ENCODE results near the gene PPFIA4. TPM values are rescaled to one million over a fixed set of nuclear protein-coding genes. Genes with fewer than 3 reads are reported as not detected.
A peak's percentile ranks its signal among the peaks of the same experiment; 100 is the strongest.

The PPFIA4 gene
- total RNA-seq, 1 donor from 2014 or later = 74.7 TPM

DNA sequence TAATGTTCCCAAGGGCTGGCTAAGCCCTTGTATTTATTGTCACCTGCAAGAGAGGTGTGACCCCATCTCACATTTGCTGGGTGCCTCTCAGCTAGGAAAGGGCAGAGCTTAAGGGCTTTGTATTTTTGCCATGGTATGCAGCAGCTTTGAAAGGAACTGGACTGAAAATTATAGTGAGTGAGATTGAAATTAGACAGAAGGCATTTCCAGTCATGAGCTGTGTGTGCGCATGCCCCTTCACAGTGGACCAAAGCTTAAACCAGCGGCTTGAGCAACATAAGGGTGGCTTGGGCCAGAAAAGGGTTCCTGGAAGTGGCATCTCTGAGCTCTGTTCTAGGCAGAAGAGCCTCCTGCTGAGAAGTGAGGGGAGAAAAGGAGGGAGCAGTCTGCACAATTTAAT lies 39.7 kb downstream of the PPFIA4 start:
- Mint-ChIP-seq H3K4me3 (ENCODE audit: unreplicated experiment) (no peak overlapping the region), H3K9me3 (ENCODE audit: unreplicated experiment) (peaks cover 8% of the 10 kb centered on the region), H3K27ac (ENCODE audit: unreplicated experiment) (no peak overlapping the region), H3K36me3 (ENCODE audit: unreplicated experiment) (peaks cover 21% of the 10 kb centered on the region), H3K4me1 (ENCODE audit: low read depth, unreplicated experiment) (peaks cover 17% of the 10 kb centered on the region), H3K27me3 (ENCODE audit: unreplicated experiment) (peaks cover 4% of the 10 kb centered on the region)
- DNase-seq = no peak
- TF ChIP-seq CTCF (IDR thresholded peaks at IDR 0.05; ENCODE audit: partially characterized antibody, unreplicated experiment) = no peak

GRCh38 chr1:203066965-203067364 lies 40.7 kb downstream of the PPFIA4 start:
- no peak for DNase-seq
- Mint-ChIP-seq H3K4me3 (ENCODE audit: unreplicated experiment) (no peak overlapping the region), H3K4me1 (ENCODE audit: low read depth, unreplicated experiment) (peaks cover 16% of the 10 kb centered on the region), H3K9me3 (ENCODE audit: unreplicated experiment) (peaks cover 6% of the 10 kb centered on the region), H3K36me3 (ENCODE audit: unreplicated experiment) (peaks cover 14% of the 10 kb centered on the region), H3K27me3 (ENCODE audit: unreplicated experiment) (peaks cover 4% of the 10 kb centered on the region), H3K27ac (ENCODE audit: unreplicated experiment) (peak overlapping the region; percentile 52)
- no peak for TF ChIP-seq CTCF (IDR thresholded peaks at IDR 0.05; ENCODE audit: partially characterized antibody, unreplicated experiment)

- peaks cover 6% of the 10 kb centered on the region for H3K9me3 Mint-ChIP-seq (ENCODE audit: unreplicated experiment)
- H3K27ac Mint-ChIP-seq (ENCODE audit: unreplicated experiment) = no peak overlapping the region
- H3K27me3 Mint-ChIP-seq (ENCODE audit: unreplicated experiment) = peaks cover 11% of the 10 kb centered on the region
- no peak for TF ChIP-seq CTCF (IDR thresholded peaks at IDR 0.05; ENCODE audit: partially characterized antibody, unreplicated experiment)
- peaks cover 27% of the 10 kb centered on the region for H3K36me3 Mint-ChIP-seq (ENCODE audit: unreplicated experiment)
- peaks cover 16% of the 10 kb centered on the region for H3K4me1 Mint-ChIP-seq (ENCODE audit: low read depth, unreplicated experiment)
- DNase-seq = no peak
- H3K4me3 Mint-ChIP-seq (ENCODE audit: unreplicated experiment) = no peak overlapping the region
Observed at GRCh38 chr1:203069030-203069747, 42.9 kb downstream of the PPFIA4 start.

- no peak overlapping the region for H3K27ac Mint-ChIP-seq (ENCODE audit: unreplicated experiment)
- no peak for DNase-seq
- H3K27me3 Mint-ChIP-seq (ENCODE audit: unreplicated experiment) = peaks cover 19% of the 10 kb centered on the region
- H3K4me1 Mint-ChIP-seq (ENCODE audit: low read depth, unreplicated experiment) = peaks cover 16% of the 10 kb centered on the region
- H3K9me3 Mint-ChIP-seq (ENCODE audit: unreplicated experiment) = peaks cover 6% of the 10 kb centered on the region
- TF ChIP-seq CTCF (IDR thresholded peaks at IDR 0.05; ENCODE audit: partially characterized antibody, unreplicated experiment) = no peak
- peaks cover 24% of the 10 kb centered on the region for H3K36me3 Mint-ChIP-seq (ENCODE audit: unreplicated experiment)
- H3K4me3 Mint-ChIP-seq (ENCODE audit: unreplicated experiment) = no peak overlapping the region
Observed at GRCh38 chr1:203072002-203072602, 45.8 kb downstream of the PPFIA4 start.

GRCh38 chr1:203072911-203073310 lies 46.6 kb downstream of the PPFIA4 start:
- Mint-ChIP-seq H3K36me3 (ENCODE audit: unreplicated experiment) (peaks cover 21% of the 10 kb centered on the region), H3K4me1 (ENCODE audit: low read depth, unreplicated experiment) (peaks cover 16% of the 10 kb centered on the region), H3K27me3 (ENCODE audit: unreplicated experiment) (peaks cover 19% of the 10 kb centered on the region), H3K9me3 (ENCODE audit: unreplicated experiment) (peaks cover 6% of the 10 kb centered on the region), H3K4me3 (ENCODE audit: unreplicated experiment) (peak overlapping the region; percentile 17), H3K27ac (ENCODE audit: unreplicated experiment) (no peak overlapping the region)
- no peak for DNase-seq
- no peak for TF ChIP-seq CTCF (IDR thresholded peaks at IDR 0.05; ENCODE audit: partially characterized antibody, unreplicated experiment)

Measured in glutamatergic neuron (in vitro differentiated cells).